Stimulated activated CD4-positive, alpha-beta T cell treated with anti-CD3 and anti-CD28 coated beads, Interleukin-4, amount 100 ng/mL, for 24 hours (primary cell): Measurements from ENCODE around the gene SLCO3A1.
"Not testable (repeated sequence)": the region's sequence is repeated elsewhere in the genome, so short reads cannot be mapped to it uniquely, and the experiment has no call there.

Source experiments
- DNase-seq: peaks from one replicate; pipeline ENCODE4 v3.0.0-alpha.2; 2020

SLCO3A1 gene

DNA sequence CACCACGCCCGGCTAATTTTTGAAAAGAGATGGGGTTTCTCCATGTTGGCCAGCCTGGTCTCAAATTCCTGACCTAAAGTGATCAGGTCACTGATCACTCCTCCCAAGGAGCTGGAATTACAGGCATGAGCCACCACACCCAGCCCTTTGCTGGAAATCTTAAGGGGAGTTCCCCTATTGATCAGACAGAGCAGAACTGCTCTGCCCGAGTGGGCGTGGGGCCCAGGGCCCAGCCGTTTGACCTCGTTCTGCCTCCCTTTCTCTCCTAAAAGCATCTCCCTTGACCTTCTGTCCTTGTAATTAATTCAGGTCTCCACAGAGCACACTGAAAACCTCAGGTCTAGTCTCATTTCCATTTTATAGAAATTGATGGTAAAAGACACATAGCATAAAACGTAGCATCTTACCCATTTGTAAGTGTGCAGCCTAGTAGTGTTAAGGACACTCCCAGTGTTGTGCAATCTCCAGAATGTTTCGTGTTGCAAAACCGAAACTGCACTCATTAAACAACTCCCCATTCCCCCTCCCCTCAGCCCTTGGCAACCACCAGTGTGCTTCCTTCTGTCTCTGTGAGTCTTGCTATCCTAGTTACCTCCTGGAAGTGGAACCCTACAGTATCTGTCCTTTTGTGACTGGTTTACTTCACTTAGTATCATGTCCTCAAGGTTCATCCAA, 89.3 kb downstream of the SLCO3A1 start:
- DNase-seq, result peak; percentile 35

DNA sequence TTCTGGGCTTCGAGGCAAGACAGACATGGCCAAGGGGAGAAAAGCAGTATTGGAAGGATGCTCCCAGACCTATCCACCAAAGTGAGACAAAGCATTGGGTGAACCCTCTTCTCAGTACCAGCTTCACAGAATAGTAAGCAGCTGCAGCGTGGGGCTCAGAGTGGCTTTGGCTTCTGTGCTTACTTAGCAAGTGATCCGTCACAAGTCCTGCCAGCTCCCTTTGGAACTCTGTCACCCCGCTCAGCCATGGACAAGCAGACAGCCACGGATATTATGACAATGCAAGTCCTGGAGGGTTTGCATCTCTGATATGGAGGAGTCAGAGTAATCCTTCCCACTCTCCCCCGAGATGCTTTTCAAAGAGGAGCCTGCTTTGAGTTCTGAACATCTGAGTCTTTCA, 90.8 kb downstream of the SLCO3A1 start:
- no peak for DNase-seq

DNA sequence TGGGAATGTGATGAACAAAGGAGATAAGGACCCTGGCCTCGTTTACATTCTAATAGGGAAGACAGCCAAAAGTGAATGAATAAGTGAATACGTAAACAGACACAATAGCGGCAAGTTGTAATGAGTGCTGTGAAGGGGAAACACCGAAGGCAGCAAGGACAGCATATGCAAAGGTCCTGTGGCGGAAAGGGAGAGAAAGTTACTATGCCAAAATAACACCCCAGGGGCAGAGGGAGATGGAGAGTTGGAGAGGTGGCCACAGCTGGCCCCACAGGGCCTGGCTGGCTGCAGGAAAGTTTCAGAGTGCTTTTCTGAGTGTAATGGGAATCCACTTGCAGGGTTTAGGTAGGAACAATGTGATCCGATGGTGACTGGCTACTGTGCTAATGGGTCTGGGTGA, 91.9 kb downstream of the SLCO3A1 start:
- DNase-seq, result no peak

DNA sequence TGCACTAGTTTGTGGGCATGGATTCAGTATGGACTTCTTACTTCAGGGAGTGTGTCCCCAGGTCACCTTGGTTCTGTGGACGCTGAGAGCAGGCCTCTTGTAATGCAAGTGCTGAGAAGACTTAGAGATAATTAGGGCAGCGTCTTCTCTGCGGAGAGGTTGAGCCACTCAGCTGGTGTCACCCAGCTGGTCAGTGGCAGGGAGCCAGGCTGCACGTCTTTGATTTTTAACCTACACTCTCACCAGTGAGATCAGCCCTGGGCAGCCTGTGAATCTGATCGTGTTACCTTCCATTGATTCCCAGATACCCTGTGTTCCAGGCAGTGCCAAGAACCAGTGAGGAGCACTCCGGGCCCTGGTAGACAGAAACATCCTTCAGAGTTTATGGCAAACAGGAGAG, 92.6 kb downstream of the SLCO3A1 start:
- no peak for DNase-seq

DNA sequence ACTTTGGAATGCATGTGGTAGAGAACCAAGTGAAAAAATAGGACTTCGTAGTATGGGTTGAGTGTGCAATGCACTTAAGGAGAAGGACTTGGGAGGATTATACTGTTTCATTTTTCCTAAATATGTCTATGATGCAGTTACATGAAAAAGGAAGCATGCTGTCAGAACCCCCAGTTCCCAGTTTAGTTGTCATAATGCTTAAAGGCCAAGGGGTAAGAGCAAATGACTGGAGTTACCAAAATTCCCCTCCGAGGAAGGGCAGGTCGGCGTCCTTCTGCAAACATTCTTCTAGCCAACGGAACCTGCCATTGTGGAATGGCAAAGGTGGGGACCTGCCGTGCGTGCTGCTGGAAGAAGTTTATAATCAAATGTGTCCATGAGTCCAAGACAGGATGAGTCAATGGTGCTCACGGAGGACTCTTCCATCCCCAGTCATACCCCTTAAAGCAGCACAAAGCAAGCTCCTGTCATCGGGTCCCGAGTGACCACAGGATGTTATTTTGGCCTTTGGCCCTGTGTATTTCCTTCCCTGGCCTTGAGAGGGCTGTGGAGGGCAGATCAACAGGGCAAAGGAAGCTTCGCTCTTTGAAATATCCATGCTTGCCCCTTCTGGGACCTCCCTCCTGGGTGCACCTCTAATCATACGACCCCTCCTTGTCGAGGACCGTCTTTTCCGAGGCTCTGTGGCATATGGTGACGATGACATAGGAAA, 93.2 kb downstream of the SLCO3A1 start:
- DNase-seq, result no peak

DNA sequence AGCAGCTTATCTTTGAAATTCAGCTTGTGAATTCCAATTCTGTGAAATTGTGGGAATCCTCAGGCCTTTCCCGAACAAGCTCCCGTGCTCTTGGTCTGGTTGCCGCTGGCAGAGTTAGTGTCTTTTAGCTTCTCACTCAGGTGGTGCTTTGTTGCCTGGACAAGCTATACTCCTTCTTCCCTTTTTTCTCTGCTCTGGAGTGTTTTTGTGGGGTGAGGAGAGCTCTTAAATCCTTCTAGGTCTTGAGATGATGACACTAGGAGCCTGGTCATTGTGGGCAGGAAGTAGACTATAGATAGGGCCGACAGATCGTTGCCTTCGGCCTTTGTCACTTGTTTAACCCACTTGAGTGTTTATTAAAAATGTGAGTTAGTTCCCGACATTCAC, 93.8 kb downstream of the SLCO3A1 start:
- DNase-seq, result no peak

DNA sequence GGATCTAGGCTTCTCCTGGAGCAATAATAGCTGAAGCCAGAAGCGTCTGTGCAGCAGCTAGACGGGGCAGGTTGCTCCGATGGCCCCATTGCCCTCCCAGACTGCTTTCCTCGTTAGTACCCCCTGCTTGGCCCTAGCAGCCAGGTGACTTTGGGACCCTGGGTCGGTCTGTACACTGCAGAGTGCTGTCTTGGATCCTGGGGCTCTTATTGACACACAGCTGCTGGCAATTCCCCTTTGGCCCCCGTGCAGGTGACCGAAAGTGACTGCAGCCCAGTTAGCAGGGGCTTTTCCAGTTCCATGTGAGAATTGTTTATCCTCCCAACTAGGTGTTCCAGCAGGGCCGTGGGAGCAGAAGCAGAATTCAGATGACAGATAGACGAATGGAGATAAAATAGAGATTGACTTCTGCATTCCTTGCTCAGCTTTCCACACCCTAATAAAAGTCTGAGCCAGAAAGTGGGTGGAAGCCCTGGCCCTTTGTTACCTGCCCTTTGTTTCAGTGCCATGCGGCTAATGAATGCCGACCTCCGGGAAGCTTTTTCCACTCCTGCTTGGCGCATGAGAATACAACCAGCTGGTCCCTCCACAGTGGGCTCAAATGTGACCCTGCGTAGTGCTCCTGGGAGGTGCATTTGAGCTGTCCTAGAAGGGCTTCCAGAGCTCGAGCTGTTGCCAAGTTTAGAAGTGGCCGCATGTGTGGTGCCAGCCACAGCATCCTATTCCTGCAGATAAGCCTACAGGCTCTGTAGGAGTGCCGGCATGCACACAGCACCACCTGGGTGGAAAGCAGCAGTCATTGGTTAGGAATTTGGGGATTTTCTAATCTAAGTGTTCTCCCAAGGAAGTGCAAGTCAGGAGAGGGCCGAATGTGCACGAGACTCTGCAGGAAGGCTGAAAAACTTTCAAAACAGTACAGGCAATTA, 94.4 kb downstream of the SLCO3A1 start:
- no peak for DNase-seq

DNA sequence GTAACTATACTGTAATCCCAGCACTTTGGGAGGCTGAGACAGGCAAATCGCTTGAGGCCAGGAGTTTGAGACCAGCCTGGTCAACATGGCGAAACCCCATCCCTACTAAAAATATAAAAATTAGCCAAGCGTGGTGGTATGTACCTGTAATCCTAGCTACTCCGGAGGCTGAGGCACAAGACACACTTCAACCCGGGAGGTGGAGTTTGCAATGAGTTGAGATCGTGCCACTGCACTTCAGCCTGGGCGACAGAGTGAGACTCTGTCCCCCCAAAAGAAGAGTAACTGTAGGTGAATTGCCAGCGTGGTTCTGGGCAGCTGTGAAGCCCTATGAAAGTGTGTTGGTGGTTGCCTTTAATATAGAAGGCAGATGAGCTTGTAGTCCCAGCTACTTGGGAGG, 95.9 kb downstream of the SLCO3A1 start:
- no peak for DNase-seq

DNA sequence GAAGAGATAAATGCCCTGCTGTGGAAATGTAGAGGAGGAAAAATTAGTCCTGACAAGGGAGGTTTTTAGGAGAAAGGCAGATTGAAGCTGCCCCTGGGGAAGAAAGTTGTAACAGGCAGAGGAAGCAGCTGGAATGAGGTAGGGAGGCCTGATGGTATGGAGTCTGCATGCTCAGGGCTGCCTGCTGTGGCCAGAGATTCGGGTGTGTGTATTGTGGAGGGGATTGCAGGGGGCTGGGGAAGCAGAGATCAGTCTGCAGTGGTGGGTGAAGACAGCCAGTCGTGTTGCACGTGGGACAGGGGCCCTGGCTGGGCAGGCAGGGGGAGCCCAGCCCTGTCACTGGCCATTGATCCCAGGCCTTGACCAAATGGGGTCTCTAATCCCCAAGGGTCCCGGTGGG, 96.5 kb downstream of the SLCO3A1 start:
- no peak for DNase-seq

DNA sequence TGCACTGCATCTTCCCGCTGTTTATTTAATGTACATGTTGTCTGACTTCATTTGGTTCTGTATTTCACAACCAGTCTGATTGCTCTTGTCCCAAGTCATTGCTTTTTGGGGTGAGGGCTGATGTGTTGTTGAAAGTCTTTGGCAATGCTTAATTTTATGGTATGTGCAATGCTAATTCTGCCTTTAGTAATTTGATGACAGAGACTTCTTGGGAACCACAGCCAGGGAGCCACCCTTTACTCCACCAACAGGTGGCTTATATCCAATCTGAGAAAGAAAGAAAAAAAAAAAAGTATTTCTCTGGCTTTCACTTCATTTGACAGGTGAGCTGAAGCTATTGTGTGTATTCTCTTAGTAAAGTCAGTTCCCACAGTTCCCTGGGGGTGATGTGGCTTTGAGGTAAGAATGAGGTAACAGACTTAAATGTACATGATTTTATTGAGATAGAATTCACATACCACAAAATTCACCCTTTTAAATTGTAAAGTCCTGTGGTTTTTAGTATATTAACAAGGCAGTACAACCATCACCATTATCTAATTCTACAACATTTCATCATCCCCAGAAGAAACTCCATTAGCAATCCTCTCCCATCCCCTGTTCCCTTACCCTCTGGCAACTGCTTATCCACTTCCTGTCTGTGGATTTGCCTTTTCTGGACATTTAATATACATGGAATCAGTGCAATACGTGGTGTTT, 97.3 kb downstream of the SLCO3A1 start:
- no peak for DNase-seq

DNA sequence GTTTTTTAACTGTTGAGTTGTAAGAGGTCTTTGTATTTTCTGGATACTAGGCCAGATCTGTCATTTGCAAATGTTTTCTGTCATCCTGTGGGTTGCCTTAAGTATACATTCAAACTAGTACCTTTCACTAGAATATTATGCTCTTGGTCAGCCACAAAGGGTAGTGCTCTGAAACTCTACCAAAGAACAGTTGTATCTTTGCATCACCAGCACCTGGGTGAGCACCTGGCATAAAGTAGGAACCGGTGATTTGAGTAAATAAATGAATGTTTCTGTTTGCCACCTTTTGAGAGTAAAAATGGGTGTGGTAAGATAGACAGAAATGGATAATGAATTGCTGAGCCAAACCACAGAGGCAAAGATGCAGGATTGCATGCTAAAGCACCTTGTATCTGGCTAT, 98.7 kb downstream of the SLCO3A1 start:
- no peak for DNase-seq

DNA sequence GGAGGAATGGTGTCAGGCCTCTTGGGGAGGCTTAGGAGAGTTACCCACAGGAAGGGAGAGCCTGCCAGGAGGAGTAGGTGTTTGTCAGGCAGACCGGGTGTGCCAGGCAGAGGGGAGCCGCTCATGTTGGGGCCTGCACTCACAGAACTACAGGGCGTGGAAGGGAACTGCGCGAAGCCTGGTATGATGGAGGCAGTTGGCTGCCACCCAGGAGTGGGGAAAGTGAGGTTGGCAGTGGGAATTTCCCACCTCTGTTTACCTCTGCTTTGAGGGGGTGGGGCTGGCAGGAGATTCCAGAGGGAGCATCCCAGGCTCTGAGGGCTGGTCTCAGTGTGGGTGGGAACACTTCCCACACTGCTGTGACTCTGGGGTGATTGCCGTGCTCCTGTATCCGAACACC, 99.9 kb downstream of the SLCO3A1 start:
- DNase-seq, result no peak

DNA sequence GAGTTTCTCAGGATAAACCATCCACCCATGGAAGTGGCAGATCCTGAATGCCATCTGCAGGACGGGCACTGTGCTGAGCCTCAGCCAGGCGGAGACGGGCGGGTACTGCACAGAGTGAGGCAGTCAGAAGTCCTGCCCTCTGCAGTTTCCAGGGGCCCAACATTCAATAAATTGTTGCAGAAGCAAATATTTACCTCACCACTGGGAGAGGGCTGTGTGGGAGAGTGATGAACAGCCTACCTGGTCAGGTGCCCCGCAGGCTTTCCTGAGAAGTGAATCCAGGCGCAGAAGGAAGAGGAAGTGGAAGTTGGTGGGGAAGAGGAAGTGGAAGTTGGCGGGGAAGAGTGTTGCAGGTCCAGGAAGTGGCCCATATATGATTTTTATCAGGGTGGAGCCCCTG, 100.8 kb downstream of the SLCO3A1 start:
- no peak for DNase-seq

DNA sequence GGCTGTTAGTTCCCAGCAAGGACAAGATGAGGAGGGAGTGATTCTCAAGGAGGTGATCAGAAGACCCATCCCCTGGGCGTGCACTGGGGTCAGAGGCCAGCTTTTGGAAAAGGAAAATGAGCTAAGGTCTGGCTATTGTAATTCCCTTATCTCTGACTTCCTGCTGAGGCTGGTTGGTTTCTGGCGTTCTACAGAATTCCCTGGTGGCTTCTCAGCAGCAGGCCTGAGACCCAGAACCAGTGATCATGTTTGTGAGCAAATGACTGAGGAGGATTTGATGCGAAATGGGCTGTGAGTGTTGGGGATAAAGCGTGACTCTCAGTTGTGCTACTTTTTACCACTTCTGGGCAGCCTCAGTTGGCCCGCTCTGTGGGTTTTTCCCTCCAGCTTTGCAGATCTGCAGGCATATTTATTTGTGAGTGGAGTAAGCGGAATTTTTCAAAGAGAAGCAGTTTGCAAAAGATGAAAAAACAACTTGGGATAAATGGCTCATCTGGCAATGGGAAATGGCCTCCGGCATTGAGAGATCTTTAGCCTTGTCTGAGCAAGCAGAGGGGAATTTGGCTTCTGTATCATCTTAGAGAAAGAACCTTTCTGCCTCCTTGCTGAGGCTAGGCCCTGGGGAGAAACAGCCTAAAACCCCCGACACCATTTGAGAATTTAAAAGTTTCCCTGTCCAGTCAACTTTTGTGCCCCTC, 102.7 kb downstream of the SLCO3A1 start:
- DNase-seq, result no peak

DNA sequence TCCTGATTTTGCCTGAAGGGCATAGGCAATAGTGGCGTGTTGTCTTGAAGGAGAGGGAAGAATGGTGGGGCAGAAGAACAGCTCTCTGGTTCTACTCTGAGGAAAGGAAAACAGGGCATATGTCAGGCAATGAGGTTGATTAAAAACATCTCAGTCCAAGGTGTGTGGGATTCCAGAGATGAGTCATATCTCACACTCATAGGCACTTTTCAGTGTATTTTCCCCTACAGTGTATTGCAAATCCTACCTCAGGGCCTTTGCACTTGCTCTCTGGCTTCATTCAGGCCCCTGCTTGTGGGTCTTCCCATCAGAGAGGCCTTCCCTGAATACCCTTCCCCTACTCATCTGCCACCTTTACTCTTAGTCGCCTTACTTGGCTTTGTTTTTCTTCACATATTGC, 107.8 kb downstream of the SLCO3A1 start:
- no peak for DNase-seq

DNA sequence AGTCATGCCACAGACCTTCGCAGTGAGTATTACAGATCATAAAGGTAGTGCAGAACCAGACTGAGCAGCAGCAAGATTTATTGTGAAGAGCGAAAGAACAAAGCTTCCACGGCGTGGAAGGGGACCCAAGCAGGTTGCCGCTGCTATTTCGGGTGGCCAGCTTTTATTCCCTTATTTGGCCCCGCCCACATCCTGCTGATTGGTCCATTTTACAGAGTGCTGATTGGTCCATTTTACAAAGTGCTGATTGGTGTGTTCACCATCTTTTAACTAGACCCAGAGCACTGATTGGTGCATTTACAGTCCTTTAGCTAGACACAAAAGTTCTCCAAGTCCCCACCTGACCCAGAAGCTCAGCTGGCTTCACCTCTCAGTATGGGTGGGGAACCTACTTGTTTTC, 110.2 kb downstream of the SLCO3A1 start:
- DNase-seq, result not testable (repeated sequence)

DNA sequence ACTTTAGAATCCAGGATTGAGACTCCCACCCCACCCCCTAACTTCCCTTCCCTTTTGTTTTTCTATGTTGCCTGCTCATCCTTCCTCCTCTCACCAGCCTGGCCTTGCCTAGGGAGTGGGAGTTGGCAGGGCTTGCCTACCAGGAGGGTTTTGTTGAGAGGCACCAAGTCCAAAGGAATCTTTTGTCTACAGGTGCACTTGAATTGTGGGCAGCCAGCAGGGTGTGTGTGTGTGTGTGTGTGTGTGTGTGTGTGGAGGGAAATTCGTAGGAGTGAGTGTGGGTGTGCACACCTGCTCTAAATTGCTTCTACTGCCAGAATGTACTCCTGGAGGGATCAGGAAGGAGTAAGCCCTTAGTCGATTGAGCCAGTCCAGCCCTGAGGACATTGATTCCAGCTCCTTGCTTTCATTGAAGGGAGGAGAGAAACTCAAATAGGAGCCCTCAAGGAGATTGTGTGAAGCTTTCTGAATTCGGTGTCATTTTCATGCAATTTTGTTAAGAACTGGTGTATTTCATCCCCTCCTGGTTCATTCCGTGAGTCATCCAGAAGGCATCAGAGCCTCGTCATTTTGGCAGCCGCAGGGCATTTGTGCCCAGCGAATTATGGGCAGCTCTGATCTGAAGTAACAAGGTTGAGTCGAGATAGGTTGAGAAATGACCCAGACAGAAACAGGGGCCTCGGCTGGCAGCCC, 112.1 kb downstream of the SLCO3A1 start:
- no peak for DNase-seq

DNA sequence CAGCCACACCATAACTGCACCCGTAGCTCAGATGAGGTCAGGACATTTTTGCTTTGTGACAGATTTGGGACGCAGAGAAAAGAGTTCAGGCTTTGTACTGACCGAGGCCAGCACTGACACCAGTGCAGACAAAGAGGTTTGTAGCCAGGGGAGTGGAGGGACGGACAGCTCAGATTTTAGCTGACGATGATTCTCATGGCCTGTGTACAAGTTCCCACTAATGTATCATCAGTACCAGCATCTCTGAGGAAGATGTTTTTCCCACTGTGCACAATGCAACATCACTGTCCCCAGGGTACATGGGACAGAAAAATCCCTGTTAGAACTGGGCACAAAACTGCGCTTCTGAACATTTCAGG, 112.7 kb downstream of the SLCO3A1 start:
- DNase-seq, result no peak

DNA sequence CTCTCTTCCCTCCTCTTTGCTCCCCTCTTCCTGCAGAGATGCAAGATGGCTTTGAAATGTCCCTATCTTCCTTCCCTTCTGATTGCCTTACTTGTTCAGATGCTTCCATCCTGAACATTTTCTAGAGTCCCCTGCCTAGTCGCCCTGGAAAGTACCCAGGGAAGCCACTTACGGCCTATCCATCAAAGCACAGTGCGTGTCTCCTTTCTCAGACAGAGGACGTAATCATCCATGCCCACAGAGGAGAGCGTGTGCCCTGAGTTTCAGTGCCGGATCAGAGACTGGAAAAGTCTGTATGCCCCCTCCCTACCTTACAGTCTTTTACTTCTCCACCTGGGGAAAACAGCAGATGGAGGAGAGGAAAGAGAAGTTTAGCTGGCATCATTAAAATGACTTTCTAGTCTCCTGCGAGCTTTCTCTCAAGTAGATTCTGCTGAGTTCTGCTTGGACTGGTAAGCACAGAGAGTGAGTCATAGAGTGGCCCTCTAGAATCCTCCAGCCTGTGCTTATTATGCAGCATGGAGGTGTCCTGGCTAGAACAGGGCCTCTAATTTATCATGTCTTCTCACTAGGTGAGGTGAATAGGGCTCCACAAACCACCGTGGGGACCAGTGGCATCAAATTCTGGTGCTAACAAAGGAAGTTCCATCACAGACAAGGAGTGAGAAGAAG, 114.6 kb downstream of the SLCO3A1 start:
- no peak for DNase-seq

DNA sequence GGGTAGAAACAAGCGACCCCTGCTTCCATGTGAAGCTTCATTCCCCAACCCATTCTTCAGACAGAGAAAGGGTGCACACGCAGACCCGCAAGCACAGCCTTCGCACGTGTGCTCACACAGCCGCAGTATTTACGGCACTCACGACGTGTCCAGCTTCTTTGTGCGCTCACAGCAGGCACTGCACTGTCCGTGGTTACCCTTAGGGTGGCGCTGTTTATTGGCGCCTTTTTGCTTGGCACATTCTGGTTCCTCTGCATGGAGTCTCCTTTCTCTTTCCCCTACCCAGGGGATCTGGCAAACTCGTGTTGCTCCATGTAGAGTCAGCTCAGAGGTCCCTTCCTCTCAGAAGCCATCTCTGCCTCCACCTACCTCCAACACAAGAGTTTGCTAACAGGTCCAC, 115.1 kb downstream of the SLCO3A1 start:
- no peak for DNase-seq

DNA sequence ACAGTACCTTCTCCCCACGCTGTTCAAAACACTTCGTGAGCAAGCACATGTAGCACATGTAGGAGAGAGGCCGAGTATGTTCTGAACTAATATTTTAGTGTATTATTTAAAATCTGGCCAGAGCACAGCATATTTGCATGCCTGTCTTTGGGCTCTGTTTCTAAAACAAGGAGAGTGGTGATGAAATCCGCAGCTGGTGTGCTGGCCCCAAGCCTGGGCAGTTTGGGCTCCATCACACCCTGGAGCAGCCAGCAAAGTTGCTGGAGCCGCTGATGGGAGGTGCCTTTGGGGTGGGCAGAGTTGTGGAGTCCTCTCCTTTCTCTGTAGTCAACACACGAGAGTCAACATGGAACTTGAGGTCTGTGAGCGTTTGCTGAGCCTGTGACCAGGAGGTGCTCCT, 116.6 kb downstream of the SLCO3A1 start:
- no peak for DNase-seq
